Ovary (tissue), 9 donors: ENCODE data around the gene CCDC7. TPM values are rescaled to one million over a fixed set of nuclear protein-coding genes. Genes with fewer than 3 reads are reported as not detected.

Experiments
- DNase-seq, 5 donors: peaks; one replicate each; pipeline ENCODE4 v3.0.0-alpha.2; 2019 to 2020
- H3K27ac ChIP-seq, 2 donors: fragments of 200-600 bp; one replicate each; pipeline versions ENCODE4 v1.5.1 to v1.8.0; 2019 to 2022
- H3K27me3 ChIP-seq: fragments of 200-600 bp; one replicate; pipeline ENCODE4 v1.8.0; 2022
- H3K36me3 ChIP-seq: fragments of 200-600 bp; sonication (generic); one replicate; pipeline ENCODE4 v1.5.1; 2019
- H3K4me1 ChIP-seq: one replicate; pipeline ENCODE4 v1.8.1; 2013; ENCODE audit warnings: mild to moderate bottlenecking, moderate library complexity; ENCODE audit not compliant: insufficient read depth
- H3K4me3 ChIP-seq: fragments of 200-600 bp; sonication (generic); one replicate; pipeline ENCODE4 v1.5.1; 2017
- H3K9me3 ChIP-seq, 2 donors: fragments of 200-600 bp in 1 of 2; sonication (generic) in 1 of 2; one replicate each; pipeline versions ENCODE4 v1.5.1 to v1.8.1; 2013 to 2019; ENCODE audit warnings: mild to moderate bottlenecking in 1 of 2, moderate library complexity in 1 of 2
- CTCF ChIP-seq, 3 donors: fragments of 450-650 bp in 2 of 3; fragments of 200-600 bp in 1 of 3; IDR thresholded peaks; one replicate each; pipeline versions ENCODE4 v1.5.1 to v1.8.0; 2016 to 2022; ENCODE audit warnings: antibody characterized with exemption in 3 of 3, mild to moderate bottlenecking in 1 of 3
- EP300 ChIP-seq: sonication (generic); formaldehyde crosslinking; IDR thresholded peaks from one replicate; pipeline ENCODE4 v1.6.1; 2017; ENCODE audit warnings: antibody characterized with exemption
- POLR2A ChIP-seq: fragments of 450-650 bp; IDR thresholded peaks from one replicate; pipeline ENCODE4 v1.6.1; 2017; ENCODE audit warnings: antibody characterized with exemption, mild to moderate bottlenecking, moderate library complexity
- WGBS, 3 donors: extraction: QIAGEN DNeasy Blood & Tissue Kit in 1 of 3; methylation state at CpG; one replicate each; pipeline versions ENCODE4 v1.1.5 to v1.1.7; 2013 to 2017; 5-methylcytosine and 5-hydroxymethylcytosine counted together
- intact Hi-C, 4 donors: fragments of 100-400 bp; cut with DNase I; formaldehyde crosslinking; loops; one replicate each; pipeline versions ENCODE4 v1.11.0 to v1.15.1; 2022 to 2023
- polyA plus RNA-seq, 2 donors: library from polyadenylated mRNA; stranded (reverse); fragments of 200-250 nt in 1 of 2; fragments of 350-450 nt in 1 of 2; fragmentation: Illumina TruSeq in 1 of 2; extraction: RNeasy Lipid Tissue Mini Kit (QIAGEN cat#74804) in 1 of 2; gene quantifications; one replicate each; pipeline ENCODE4 v1.2.3, GENCODE V29; 2013 to 2014
- total RNA-seq, 7 donors: library from RNA; depleted of rRNA in 2 of 7; stranded (reverse); fragments of >200 nt in 2 of 7; fragmentation: NEBNext Ultra II Directional in 3 of 7; extraction: Animal tissue kit (Norgen Biotek cat#: 25700) in 3 of 7; gene quantifications; one replicate each; pipeline versions ENCODE4 v1.1.0 to v1.2.4, GENCODE V29; 2016 to 2023
- donor health status: DM: no; HTN: no; CAD: no; lungs with moderate emphysema.
- donor health status: DM: no; HTN: no; CAD: no.
- donor health status: Bipolar disorder and iron deficiency.
- donor health status: DM: yes; HTN: yes; CAD: no.
- donor health status: DM: no; HTN: no; CAD: no.
- donor health status: DM: yes; HTN: yes; CAD: no.

The CCDC7 gene
- total and polyA plus RNA-seq, 9 donors: 1.2 to 83.4 (median 47.2) TPM

DNA sequence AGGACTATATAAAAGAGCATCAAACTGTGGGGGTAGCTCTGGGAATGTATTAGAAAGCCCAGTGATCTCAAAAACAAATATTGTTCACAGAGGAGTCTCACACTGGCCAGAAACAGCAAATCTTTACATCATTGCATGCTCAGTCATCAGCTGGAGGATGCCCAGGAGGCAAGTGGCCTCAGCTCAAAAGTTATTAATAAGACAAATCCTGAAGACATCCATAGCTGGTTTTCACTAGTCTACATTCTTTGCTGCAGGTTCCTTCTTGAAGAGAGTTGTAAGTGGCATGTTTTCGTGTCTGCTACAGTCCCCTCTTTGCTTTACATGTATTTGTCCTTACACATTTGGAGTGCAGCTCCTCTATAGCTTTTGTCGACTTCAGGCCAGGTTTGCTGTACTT, 8.6 kb upstream of the CCDC7 start:
- Histone ChIP-seq H3K4me1 (no peaks in the 10 kb centered on the region), H3K4me3 (no peak overlapping the region), H3K36me3 (no peaks in the 10 kb centered on the region), H3K27me3 (no peaks in the 10 kb centered on the region), H3K27ac (no peak overlapping the region), H3K9me3 (no peaks in the 10 kb centered on the region)
- TF ChIP-seq CTCF (IDR thresholded peaks at IDR 0.05) (no peak), EP300 (no peak), POLR2A (no peak)
- no peak for DNase-seq
- 81 to 86% (median 82%) methylated on average over 2 of the region's 2 CpGs for WGBS, 3 donors
- intact Hi-C loops: no loop called here

DNA sequence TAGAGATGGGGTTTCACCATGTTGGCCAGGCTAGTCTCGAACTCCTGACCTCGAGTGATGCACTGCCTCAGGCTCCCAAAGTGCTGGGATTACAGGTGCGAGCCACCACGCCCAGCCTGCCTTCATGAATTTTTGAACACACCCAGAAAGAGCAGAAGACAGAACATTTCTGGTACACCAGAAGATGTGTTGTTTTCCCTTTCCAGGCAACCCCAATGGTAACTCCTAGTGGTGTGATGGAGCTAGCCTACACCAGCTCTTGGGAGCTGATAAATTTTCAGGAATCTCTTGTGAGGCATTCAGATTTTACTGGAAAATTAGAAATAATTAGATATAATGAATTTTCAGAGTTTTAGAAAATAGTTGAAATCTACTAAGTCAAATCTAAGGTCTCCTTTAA, 904 bp upstream of the CCDC7 start:
- 93 to 97% (median 96%) methylated on average over 4 of the region's 4 CpGs for WGBS, 3 donors
- H3K27ac ChIP-seq: peak overlapping the region in 1 of 2 donors; percentile 98
- no peak for DNase-seq
- no peaks in the 10 kb centered on the region for H3K4me1 ChIP-seq
- TF ChIP-seq CTCF (IDR thresholded peaks at IDR 0.05) (no peak), EP300 (no peak), POLR2A (no peak)
- intact Hi-C loops: loop anchor here in 3 of 4 donors (5.0 to 10.0 kb wide), 3 partner anchors 60 to 190 kb away; no protein-coding TSS in a partner anchor
- H3K9me3 ChIP-seq: no peaks in the 10 kb centered on the region
- H3K36me3 ChIP-seq: no peaks in the 10 kb centered on the region
- H3K27me3 ChIP-seq: no peaks in the 10 kb centered on the region
- peak overlapping the region; percentile 55 for H3K4me3 ChIP-seq

- 1 to 3% (median 1%) methylated on average over 18 of the region's 18 CpGs for WGBS, 3 donors
- TF ChIP-seq POLR2A: no peak
- no peak for TF ChIP-seq CTCF (IDR thresholded peaks at IDR 0.05)
- TF ChIP-seq EP300: no peak
- H3K36me3 ChIP-seq: no peaks in the 10 kb centered on the region
- peak overlapping the region; percentile 75 to 98 for H3K27ac ChIP-seq
- no peaks in the 10 kb centered on the region for H3K9me3 ChIP-seq
- H3K27me3 ChIP-seq: no peaks in the 10 kb centered on the region
- no peaks in the 10 kb centered on the region for H3K4me1 ChIP-seq
- peak in 3 of 5 donors; percentile 23 to 33 (median 30) for DNase-seq
- intact Hi-C loops: loop anchor here in 3 of 4 donors (1.0 to 10.0 kb wide), 4 partner anchors 62 to 192 kb away; no protein-coding TSS in a partner anchor
- H3K4me3 ChIP-seq: peak overlapping the region; percentile 55
Observed at GRCh38 chr10:32446536-32447406, 831 bp downstream of the CCDC7 start.

DNA sequence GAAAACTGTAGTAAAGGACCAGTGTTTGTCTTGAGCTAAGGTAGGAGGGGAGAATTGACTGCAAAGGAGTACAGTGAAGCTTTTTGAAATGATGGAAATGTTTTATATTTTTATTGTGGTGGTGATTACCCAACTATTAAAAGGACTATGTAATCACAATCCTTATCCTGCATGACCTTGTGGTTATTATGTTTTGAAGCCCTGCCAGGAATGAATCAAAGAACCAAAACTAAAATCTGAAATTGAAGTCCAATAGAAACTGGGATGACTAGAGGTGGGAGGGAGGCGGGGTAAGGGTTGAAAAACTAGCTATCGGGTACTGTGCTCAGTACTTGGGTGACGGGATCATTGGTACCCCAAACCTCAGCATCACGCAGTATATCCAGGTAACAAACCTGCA, 8.2 kb downstream of the CCDC7 start:
- Histone ChIP-seq H3K27me3 (no peaks in the 10 kb centered on the region), H3K9me3 (no peaks in the 10 kb centered on the region), H3K36me3 (no peaks in the 10 kb centered on the region), H3K27ac (no peak overlapping the region), H3K4me1 (no peaks in the 10 kb centered on the region), H3K4me3 (no peak overlapping the region)
- 94 to 98% (median 96%) methylated on average over 4 of the region's 4 CpGs for WGBS, 3 donors
- no peak for TF ChIP-seq EP300
- TF ChIP-seq CTCF (IDR thresholded peaks at IDR 0.05): no peak
- no peak for TF ChIP-seq POLR2A
- intact Hi-C loops: no loop called here
- no peak for DNase-seq
